GM23248 (cell line): ENCODE measurements around the gene METTL18. TPM values are rescaled to one million over a fixed set of nuclear protein-coding genes. Genes with fewer than 3 reads are reported as not detected.
A peak's percentile ranks its signal among the peaks of the same experiment; 100 is the strongest.

Experiments used
- DNase-seq: peaks from one replicate; pipeline ENCODE4 v3.0.0-alpha.2; 2015
- H2AFZ ChIP-seq: fragments of 200-600 bp; sonication (generic); 2 replicates; pipeline ENCODE4 v1.6.1; 2016; ENCODE audit warnings: antibody characterized with exemption
- H3F3A ChIP-seq: fragments of 200-600 bp; sonication (generic); 2 replicates; pipeline ENCODE4 v1.6.1; 2016; ENCODE audit warnings: mild to moderate bottlenecking, antibody characterized with exemption, mixed run types; ENCODE audit not compliant: insufficient read depth
- H3K27ac ChIP-seq: fragments of 200-600 bp; sonication (generic); 2 replicates; pipeline ENCODE4 v1.5.1; 2016; ENCODE audit warnings: mild to moderate bottlenecking
- H3K27me3 ChIP-seq: fragments of 200-600 bp; sonication (generic); replicated peaks from 2 replicates; pipeline ENCODE4 v1.6.1; 2016; ENCODE audit warnings: mild to moderate bottlenecking; ENCODE audit not compliant: insufficient read depth
- H3K36me3 ChIP-seq: fragments of 200-600 bp; sonication (generic); 2 replicates; pipeline ENCODE4 v1.6.1; 2016; ENCODE audit warnings: low read depth, mild to moderate bottlenecking
- H3K4me1 ChIP-seq: fragments of 200-600 bp; sonication (generic); 2 replicates; pipeline ENCODE4 v1.6.1; 2016; ENCODE audit warnings: mild to moderate bottlenecking; ENCODE audit not compliant: insufficient read depth
- H3K4me2 ChIP-seq: fragments of 200-600 bp; sonication (generic); one replicate; pipeline ENCODE4 v1.6.1; 2016; ENCODE audit warnings: mild to moderate bottlenecking; ENCODE audit not compliant: unreplicated experiment
- H3K4me3 ChIP-seq: fragments of 200-600 bp; sonication (generic); 2 replicates; pipeline ENCODE4 v1.5.1; 2016; ENCODE audit warnings: mild to moderate bottlenecking
- H3K79me2 ChIP-seq: fragments of 200-600 bp; sonication (generic); 2 replicates; pipeline ENCODE4 v1.6.1; 2016; ENCODE audit warnings: mild to moderate bottlenecking; ENCODE audit not compliant: insufficient read depth
- H3K9ac ChIP-seq: fragments of 200-600 bp; sonication (generic); 2 replicates; pipeline ENCODE4 v1.6.1; 2016; ENCODE audit warnings: mild to moderate bottlenecking
- H3K9me2 ChIP-seq: fragments of 200-600 bp; sonication (generic); 2 replicates; pipeline ENCODE4 v1.6.1; 2016; ENCODE audit warnings: mixed run types, mild to moderate bottlenecking, moderate library complexity; ENCODE audit not compliant: insufficient read depth
- H3K9me3 ChIP-seq: fragments of 200-600 bp; sonication (generic); one replicate; pipeline ENCODE4 v1.6.1; 2017; ENCODE audit warnings: low read depth
- H4K20me1 ChIP-seq: fragments of 200-600 bp; sonication (generic); 2 replicates; pipeline ENCODE4 v1.6.0; 2016; ENCODE audit not compliant: insufficient read depth
- EZH2 ChIP-seq: fragments of 200-600 bp; sonication (generic); IDR thresholded peaks from 2 replicates; pipeline ENCODE4 v1.6.1; 2018; ENCODE audit warnings: antibody characterized with exemption, mild to moderate bottlenecking; ENCODE audit not compliant: insufficient read depth, poor library complexity, severe bottlenecking
- EZH2phosphoT487 ChIP-seq: fragments of 200-600 bp; sonication (generic); IDR thresholded peaks from 2 replicates; pipeline ENCODE4 v1.6.1; 2018; ENCODE audit warnings: antibody characterized with exemption, moderate library complexity, mild to moderate bottlenecking, low read depth; ENCODE audit not compliant: insufficient read depth
- WGBS, 2 experiments: methylation state at CpG; one replicate each; pipeline ENCODE4 v1.1.6; 2015 to 2017; ENCODE audit warnings: low lambda C conversion rate in 2 of 2, low coverage in 1 of 2; ENCODE audit errors: missing lambda C conversion rate in 2 of 2; 5-methylcytosine and 5-hydroxymethylcytosine counted together
- in situ Hi-C: fragments of 300-500 bp; cut with MboI; formaldehyde crosslinking; loops from 2 replicates; pipeline ENCODE4 v1.15.0; 2020
- polyA plus RNA-seq: library from polyadenylated mRNA; unstranded; fragments of >200 nt; fragmentation: Nextera tagmentation; extraction: Ambion mirVana; gene quantifications from 2 replicates; pipeline ENCODE4 v1.2.1, GENCODE V29; 2016
- total RNA-seq: library from RNA; depleted of rRNA; stranded (reverse); fragments of >200 nt; shearing (Covaris generic); gene quantifications from 2 replicates; pipeline ENCODE4 v1.2.3, GENCODE V29; 2014; rRNA removed

METTL18 gene
- total and polyA plus RNA-seq, 2 experiments from 2014 or later, result 6.9 to 7.8 TPM

- H3K79me2 ChIP-seq, result no peaks in the 10 kb centered on the region
- H3K36me3 ChIP-seq, result no peaks in the 10 kb centered on the region
- TF ChIP-seq EZH2, result no peak
- TF ChIP-seq EZH2phosphoT487, result no peak
- H3K27me3 ChIP-seq, result peaks cover 4% of the 10 kb centered on the region; the same call in 1 of the 2 replicates
- no peaks in the 10 kb centered on the region for H3K4me1 ChIP-seq
- no peaks in the 10 kb centered on the region for H4K20me1 ChIP-seq
- no peaks in the 10 kb centered on the region for H3K9me2 ChIP-seq
- H3K9me3 ChIP-seq, result no peaks in the 10 kb centered on the region
- no peak overlapping the region for H3K9ac ChIP-seq
- no peak overlapping the region for H2AFZ ChIP-seq
- H3K4me2 ChIP-seq, result no peak overlapping the region
- 31% methylated on average over 4 of the region's 4 CpGs for WGBS, 2 experiments
- no peak for DNase-seq
- in situ Hi-C loops, result no loop called here
- no peak overlapping the region for H3K4me3 ChIP-seq
- H3F3A ChIP-seq, result no peaks in the 10 kb centered on the region
- no peak overlapping the region for H3K27ac ChIP-seq
Measured at GRCh38 chr1:169753549-169753948, 41.2 kb downstream of the METTL18 start.

- Histone ChIP-seq H3F3A (no peaks in the 10 kb centered on the region), H2AFZ (no peak overlapping the region), H3K27me3 (peaks cover 4% of the 10 kb centered on the region; the same call in 1 of the 2 replicates), H3K9me3 (no peaks in the 10 kb centered on the region), H4K20me1 (no peaks in the 10 kb centered on the region), H3K27ac (no peak overlapping the region), H3K9ac (no peak overlapping the region), H3K4me3 (no peak overlapping the region), H3K79me2 (no peaks in the 10 kb centered on the region), H3K4me1 (no peaks in the 10 kb centered on the region), H3K36me3 (no peaks in the 10 kb centered on the region), H3K9me2 (no peaks in the 10 kb centered on the region), H3K4me2 (no peak overlapping the region)
- TF ChIP-seq EZH2phosphoT487 (no peak), EZH2 (no peak)
- DNase-seq, result no peak
- 15 to 19% methylated on average over 1 of the region's 1 CpG for WGBS, 2 experiments
- in situ Hi-C loops, result no loop called here
Measured at GRCh38 chr1:169750041-169750440, 44.7 kb downstream of the METTL18 start.

- Histone ChIP-seq H3K9ac (no peak overlapping the region), H3K36me3 (no peaks in the 10 kb centered on the region), H3K4me1 (peaks cover 6% of the 10 kb centered on the region), H3K79me2 (no peaks in the 10 kb centered on the region), H2AFZ (no peak overlapping the region), H3K9me3 (no peaks in the 10 kb centered on the region), H3K4me3 (no peak overlapping the region), H3K4me2 (no peak overlapping the region), H3K9me2 (no peaks in the 10 kb centered on the region), H3K27me3 (peaks cover 22% of the 10 kb centered on the region), H4K20me1 (no peaks in the 10 kb centered on the region), H3F3A (no peaks in the 10 kb centered on the region), H3K27ac (no peak overlapping the region)
- in situ Hi-C loops, result no loop called here
- no peak for DNase-seq
- 41 to 46% methylated on average over 2 of the region's 2 CpGs for WGBS, 2 experiments
- TF ChIP-seq EZH2phosphoT487, result no peak
- no peak for TF ChIP-seq EZH2
Measured at GRCh38 chr1:169746550-169746949, 48.2 kb downstream of the METTL18 start.

GRCh38 chr1:169745015-169745861, 49.5 kb downstream of the METTL18 start:
- in situ Hi-C loops, result no loop called here
- Histone ChIP-seq H3K4me3 (no peak overlapping the region), H3K9me2 (no peaks in the 10 kb centered on the region), H3K27ac (no peak overlapping the region), H3K4me1 (peaks cover 10% of the 10 kb centered on the region), H3K27me3 (peaks cover 29% of the 10 kb centered on the region), H3K9me3 (no peaks in the 10 kb centered on the region), H3F3A (no peaks in the 10 kb centered on the region), H4K20me1 (no peaks in the 10 kb centered on the region), H3K9ac (no peak overlapping the region), H3K36me3 (no peaks in the 10 kb centered on the region), H2AFZ (no peak overlapping the region), H3K79me2 (no peaks in the 10 kb centered on the region), H3K4me2 (no peak overlapping the region)
- 43 to 49% methylated on average over 5 of the region's 5 CpGs for WGBS, 2 experiments
- DNase-seq, result peak; percentile 19
- TF ChIP-seq EZH2phosphoT487 (no peak), EZH2 (no peak)

Other genes with a start within 250 kb of the METTL18 start
- gene F5, start 208.4 kb downstream of the METTL18 start, total RNA-seq, result not detected in 2 replicates
- gene F5, start 208.4 kb downstream of the METTL18 start, polyA plus RNA-seq, result not detected in 2 replicates
- gene SELP, start 164.8 kb downstream of the METTL18 start, total RNA-seq, result not detected in 2 replicates
- gene SELP, start 164.8 kb downstream of the METTL18 start, polyA plus RNA-seq, result not detected in 2 replicates
- not detected in 2 replicates for gene SELL, start 83.3 kb downstream of the METTL18 start, total RNA-seq
- not detected in 2 replicates for gene SELL, start 83.3 kb downstream of the METTL18 start, polyA plus RNA-seq
- gene SELE, start 60.8 kb downstream of the METTL18 start, total RNA-seq, result not detected in 2 replicates
- not detected in 2 replicates for gene SELE, start 60.8 kb downstream of the METTL18 start, polyA plus RNA-seq
- 7.6 and 10.2 TPM in 2 replicates for gene SCYL3, start 99.0 kb upstream of the METTL18 start, total RNA-seq
- 4.5 and 5.8 TPM in 2 replicates for gene SCYL3, start 99.0 kb upstream of the METTL18 start, polyA plus RNA-seq